ENCODE measurements around the gene SNTG2. TPM values are rescaled to one million over a fixed set of nuclear protein-coding genes. Genes with fewer than 3 reads are reported as not detected.

The SNTG2 gene
- total RNA-seq, 1 donor from 2014 or later, result 0.47 TPM

- no peaks in the 10 kb centered on the region for H3K36me3 ChIP-seq
- DNase-seq, result no peak
- H3K27ac ChIP-seq (replicated peaks), result no peak overlapping the region
- H3K4me1 ChIP-seq, result no peaks in the 10 kb centered on the region
- peaks cover 31% of the 10 kb centered on the region for H3K27me3 ChIP-seq (ENCODE audit: low read depth)
- no peak overlapping the region for H3K4me3 ChIP-seq
- TF ChIP-seq CTCF (IDR thresholded peaks at IDR 0.05; ENCODE audit: borderline replicate concordance), result no peak
- intact Hi-C loops (cut with micrococcal nuclease), result no loop called here
- no peaks in the 10 kb centered on the region for H3K9me3 ChIP-seq (replicated peaks)
These were observed 30.6 kb downstream of the SNTG2 start for GRCh38 chr2:981258-981657.

GRCh38 chr2:981759-982158 lies 31.1 kb downstream of the SNTG2 start:
- Histone ChIP-seq H3K27ac (replicated peaks) (no peak overlapping the region), H3K9me3 (replicated peaks) (no peaks in the 10 kb centered on the region), H3K4me3 (no peak overlapping the region), H3K36me3 (no peaks in the 10 kb centered on the region), H3K27me3 (ENCODE audit: low read depth) (peaks cover 26% of the 10 kb centered on the region), H3K4me1 (no peaks in the 10 kb centered on the region)
- intact Hi-C loops (cut with micrococcal nuclease), result no loop called here
- no peak for TF ChIP-seq CTCF (IDR thresholded peaks at IDR 0.05; ENCODE audit: borderline replicate concordance)
- no peak for DNase-seq

GRCh38 chr2:985317-985898 lies 34.8 kb downstream of the SNTG2 start:
- Histone ChIP-seq H3K9me3 (replicated peaks) (no peaks in the 10 kb centered on the region), H3K36me3 (no peaks in the 10 kb centered on the region), H3K4me1 (no peaks in the 10 kb centered on the region), H3K4me3 (no peak overlapping the region), H3K27ac (replicated peaks) (no peak overlapping the region), H3K27me3 (ENCODE audit: low read depth) (peaks cover 9% of the 10 kb centered on the region)
- DNase-seq, result no peak
- intact Hi-C loops (cut with micrococcal nuclease), result no loop called here
- TF ChIP-seq CTCF (IDR thresholded peaks at IDR 0.05; ENCODE audit: borderline replicate concordance), result no peak

- Histone ChIP-seq H3K4me3 (no peak overlapping the region), H3K9me3 (replicated peaks) (no peaks in the 10 kb centered on the region), H3K27me3 (ENCODE audit: low read depth) (peaks cover 7% of the 10 kb centered on the region), H3K36me3 (no peaks in the 10 kb centered on the region), H3K4me1 (no peaks in the 10 kb centered on the region), H3K27ac (replicated peaks) (no peak overlapping the region)
- intact Hi-C loops (cut with micrococcal nuclease), result no loop called here
- DNase-seq, result no peak
- no peak for TF ChIP-seq CTCF (IDR thresholded peaks at IDR 0.05; ENCODE audit: borderline replicate concordance)
These were observed 37.1 kb downstream of the SNTG2 start for GRCh38 chr2:987789-988188.

- no peak for TF ChIP-seq CTCF (IDR thresholded peaks at IDR 0.05; ENCODE audit: borderline replicate concordance)
- DNase-seq, result no peak
- H3K9me3 ChIP-seq (replicated peaks), result peaks cover 3% of the 10 kb centered on the region
- H3K27me3 ChIP-seq (ENCODE audit: low read depth), result peaks cover 2% of the 10 kb centered on the region
- H3K27ac ChIP-seq (replicated peaks), result no peak overlapping the region
- no peaks in the 10 kb centered on the region for H3K36me3 ChIP-seq
- H3K4me3 ChIP-seq, result no peak overlapping the region
- intact Hi-C loops (cut with micrococcal nuclease), result no loop called here
- H3K4me1 ChIP-seq, result no peaks in the 10 kb centered on the region
These were observed 39.3 kb downstream of the SNTG2 start for GRCh38 chr2:989781-990467.

Measured in left ventricle myocardium inferior (tissue), 1 donor.